Measurements from ENCODE around the gene NEK1.
"Not testable (repeated sequence)": the region's sequence is repeated elsewhere in the genome, so short reads cannot be mapped to it uniquely, and the experiment has no call there.

Gene NEK1

DNA sequence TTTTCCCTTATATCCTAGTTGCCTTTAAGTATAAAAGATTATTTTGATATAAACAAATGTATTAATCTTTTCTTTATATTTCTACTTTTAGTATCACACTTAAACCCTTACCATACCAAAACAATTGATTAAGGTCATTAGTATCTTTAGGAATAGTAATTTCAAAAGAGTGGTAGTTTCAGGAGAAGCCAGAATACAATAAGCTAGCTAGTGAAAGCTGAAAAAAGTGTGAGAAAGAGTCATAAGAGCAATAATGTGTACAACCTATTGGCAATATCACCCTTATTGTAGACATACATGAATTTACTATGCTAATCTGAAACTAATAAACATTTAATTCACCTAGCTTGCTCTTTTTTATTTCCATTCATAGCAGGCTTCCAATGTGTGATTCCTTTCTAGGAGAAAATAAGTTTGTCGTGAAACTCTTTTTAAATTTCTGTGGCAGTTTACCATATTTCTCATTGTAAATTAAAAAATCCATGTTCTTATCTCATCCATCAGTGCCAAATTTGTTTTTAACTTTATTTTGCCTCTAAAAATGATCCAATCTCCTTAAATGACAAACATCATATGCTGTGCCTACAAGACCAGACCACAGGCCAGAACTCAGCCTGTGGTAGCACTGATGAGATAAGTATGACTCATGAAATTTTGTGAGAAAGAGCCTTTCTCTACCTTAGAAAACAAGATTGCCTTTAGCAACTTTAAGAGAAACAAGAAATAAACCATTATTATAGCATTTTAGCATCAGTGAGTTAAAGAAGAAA lies 8.1 kb downstream of the NEK1 start:
- H3K4me3 ChIP-seq (ENCODE audit: low read depth, low read length): no peak overlapping the region

DNA sequence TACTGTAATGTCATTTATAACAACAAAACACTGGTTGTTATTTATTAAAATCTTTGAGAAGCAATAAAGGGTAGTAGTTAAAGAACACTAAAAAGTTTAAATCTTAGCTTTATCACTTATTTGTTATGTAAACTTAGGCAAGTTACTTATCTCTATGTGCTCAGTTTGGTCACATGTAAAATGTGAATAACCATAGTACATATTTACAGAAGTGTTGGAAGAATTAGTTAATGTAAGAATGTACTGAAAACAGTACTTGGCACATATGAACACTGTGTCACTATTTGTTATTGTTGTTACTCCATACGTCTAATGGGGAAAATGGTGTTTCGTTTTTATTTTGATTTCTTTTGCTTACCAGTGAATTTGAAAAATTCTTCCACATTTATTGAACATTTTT lies 9.1 kb downstream of the NEK1 start:
- no peak overlapping the region for H3K4me3 ChIP-seq (ENCODE audit: low read depth, low read length)

DNA sequence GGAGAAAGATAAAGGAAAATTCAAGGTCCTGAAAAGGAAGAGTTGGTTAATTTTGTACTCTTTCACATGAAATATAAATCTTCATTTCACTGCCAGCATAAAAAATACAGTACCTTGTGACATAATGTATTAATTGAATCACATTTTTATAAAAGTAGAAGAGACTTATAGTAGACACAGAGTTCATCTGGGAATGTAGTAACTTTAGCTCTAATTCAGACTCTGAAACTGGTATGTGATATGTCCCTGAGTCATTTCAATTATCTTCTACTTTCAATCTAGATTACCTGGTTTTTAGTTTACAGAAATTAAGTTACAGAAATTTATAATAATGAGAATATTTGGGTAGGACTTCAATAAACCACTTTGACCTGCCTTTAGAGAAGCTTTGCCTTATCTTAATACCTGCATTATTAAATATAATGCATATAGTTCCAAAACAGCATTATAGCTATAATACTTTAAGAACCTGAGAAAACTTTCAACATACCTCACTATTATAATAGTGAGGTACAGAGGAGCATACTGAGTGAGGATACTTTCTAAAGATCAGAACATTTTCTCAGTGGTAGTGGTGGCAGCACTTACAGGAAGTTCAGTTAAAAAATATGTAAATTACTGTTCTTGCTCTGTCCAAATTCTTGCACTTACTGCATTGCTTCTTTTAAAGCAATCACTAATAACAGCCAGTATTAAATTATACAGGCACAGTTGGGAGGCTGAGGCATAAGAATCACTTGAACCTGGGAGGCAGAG lies 11.2 kb downstream of the NEK1 start:
- H3K4me3 ChIP-seq (ENCODE audit: low read depth, low read length): no peak overlapping the region

DNA sequence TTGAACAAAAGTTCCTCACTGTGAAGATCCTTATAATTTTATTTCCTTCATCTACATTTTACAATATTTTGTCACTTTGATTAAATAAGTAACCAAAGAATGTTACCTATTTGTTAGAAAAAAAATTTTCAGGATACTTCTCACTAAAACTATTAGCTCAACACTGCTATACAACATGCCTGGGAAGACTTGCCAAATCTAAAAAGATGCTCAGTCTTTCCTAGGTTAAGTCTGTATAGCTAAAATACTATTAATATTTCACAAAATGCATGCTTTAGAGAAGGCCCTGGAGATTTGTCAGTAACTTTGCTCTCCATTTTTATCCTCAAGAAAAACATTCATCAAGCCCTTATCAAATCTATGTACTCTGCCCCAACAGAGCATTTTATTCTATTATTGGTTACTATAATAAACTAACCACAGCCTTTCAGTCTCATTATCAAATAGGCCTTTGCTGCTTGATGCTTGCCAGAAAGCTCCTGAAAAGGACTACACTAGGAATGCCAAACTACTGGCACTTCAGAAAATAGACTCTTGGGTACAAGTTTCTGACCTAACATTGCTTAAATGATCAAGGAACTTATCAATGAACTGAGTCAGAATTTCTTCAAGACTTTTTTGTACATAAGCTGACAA lies 17.7 kb downstream of the NEK1 start:
- no peak overlapping the region for H3K4me3 ChIP-seq (ENCODE audit: low read depth, low read length)

- no peak overlapping the region for H3K4me3 ChIP-seq (ENCODE audit: low read depth, low read length)
Observed at GRCh38 chr4:169593050-169593560, 19.3 kb downstream of the NEK1 start.

GRCh38 chr4:169583563-169583962 lies 28.8 kb downstream of the NEK1 start:
- H3K4me3 ChIP-seq (ENCODE audit: low read depth, low read length): no peak overlapping the region

DNA sequence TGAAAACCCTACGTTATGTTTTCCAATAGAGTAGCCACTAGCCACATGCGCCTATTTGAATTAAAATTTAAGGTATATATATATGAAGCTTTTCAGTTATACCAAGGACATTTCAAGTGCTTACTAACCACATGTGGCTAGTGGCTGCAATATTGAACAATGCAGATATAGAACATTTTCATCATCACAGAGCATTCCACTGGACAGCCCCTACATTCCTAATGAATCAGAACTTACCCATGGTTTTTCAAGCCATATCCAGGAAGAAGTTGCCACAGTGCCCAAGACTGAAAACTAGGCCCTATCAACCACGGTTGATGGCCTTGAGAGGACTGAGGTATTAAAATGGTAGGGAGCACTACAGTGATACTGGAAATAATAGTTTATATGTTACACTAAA lies 29.7 kb downstream of the NEK1 start:
- no peak overlapping the region for H3K4me3 ChIP-seq (ENCODE audit: low read depth, low read length)

DNA sequence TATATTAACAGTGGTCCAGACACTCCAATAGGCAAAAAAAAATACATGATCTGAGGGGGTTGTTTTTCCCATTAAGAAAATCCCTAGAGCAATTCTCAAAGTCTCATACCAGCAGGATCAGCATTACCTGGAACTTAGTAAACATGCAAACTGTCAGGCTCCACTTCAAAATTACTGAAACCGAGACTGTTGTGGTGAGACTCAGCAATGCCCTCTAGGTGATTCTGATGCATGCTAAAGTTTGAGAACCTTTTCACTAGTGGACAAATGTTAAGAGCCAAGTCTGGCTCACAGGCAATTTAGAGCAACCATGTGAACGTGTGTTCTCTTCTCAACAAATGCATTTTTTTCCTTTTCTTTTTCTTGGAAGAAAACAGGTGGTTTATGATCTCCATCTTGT lies 30.2 kb downstream of the NEK1 start:
- no peak overlapping the region for H3K4me3 ChIP-seq (ENCODE audit: low read depth, low read length)

DNA sequence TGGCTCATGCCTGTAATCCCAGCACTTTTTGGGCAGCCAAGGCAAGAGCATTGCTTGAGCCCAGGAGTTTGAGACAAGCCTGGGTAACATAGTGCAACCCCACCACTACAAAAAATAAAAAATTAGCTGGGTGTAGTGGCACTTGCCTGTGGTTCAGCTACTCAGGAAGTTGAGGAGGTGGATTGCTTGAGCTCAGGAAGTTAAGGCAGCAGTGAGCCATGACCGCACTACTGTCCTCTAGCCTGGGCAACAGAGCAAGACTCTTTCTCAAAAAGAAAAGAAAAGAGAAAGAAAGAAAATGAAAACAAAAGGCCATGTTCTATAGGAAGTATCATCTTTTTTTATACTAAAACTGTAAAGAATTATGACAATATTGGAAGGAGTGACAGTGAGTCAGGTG lies 38.5 kb downstream of the NEK1 start:
- H3K4me3 ChIP-seq (ENCODE audit: low read depth, low read length): no peak overlapping the region

DNA sequence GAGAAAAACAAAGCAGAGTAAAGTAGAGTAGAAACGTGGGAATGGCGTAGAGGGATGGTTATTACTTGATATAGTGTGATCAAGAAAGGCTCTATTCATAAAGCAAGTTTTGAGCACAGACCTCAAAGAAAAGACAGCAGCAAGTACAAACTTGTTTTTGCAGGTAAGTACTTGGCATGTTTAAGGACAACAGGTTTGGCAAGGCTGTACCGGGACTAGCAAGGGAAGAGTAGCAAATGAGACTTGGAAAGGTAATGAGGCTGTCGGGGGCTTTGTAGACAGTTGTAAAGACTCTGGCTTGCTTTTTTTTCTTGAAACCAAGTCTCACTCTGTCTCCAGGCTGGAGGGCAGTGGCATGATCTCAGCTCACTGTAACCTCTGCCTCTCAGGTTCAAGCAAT lies 40.9 kb downstream of the NEK1 start:
- H3K4me3 ChIP-seq (ENCODE audit: low read depth, low read length): no peak overlapping the region

- H3K4me3 ChIP-seq (ENCODE audit: low read depth, low read length): not testable (repeated sequence)
Observed at GRCh38 chr4:169571012-169571411, 41.4 kb downstream of the NEK1 start.

DNA sequence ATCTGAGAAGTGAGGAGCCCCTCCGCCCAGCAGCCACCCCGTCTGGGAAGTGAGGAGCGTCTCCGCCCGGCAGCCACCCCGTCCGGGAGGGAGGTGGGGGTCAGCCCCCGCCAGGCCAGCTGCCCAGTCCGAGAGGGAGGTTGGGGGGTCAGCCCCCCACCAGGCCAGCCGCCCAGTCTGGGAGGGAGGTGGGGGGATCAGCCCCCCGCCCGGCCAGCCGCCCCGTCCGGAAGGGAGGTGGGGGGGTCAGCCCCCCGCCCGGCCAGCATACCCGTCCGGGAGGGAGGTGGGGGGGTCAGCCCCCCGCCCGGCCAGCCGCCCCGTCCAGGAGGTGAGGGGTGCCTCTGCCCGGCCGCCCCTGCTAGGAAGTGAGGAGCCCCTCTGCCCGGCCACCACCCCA lies 42.1 kb downstream of the NEK1 start:
- not testable (repeated sequence) for H3K4me3 ChIP-seq (ENCODE audit: low read depth, low read length)

GRCh38 chr4:169569188-169569587 lies 43.2 kb downstream of the NEK1 start:
- H3K4me3 ChIP-seq (ENCODE audit: low read depth, low read length): not testable (repeated sequence)

DNA sequence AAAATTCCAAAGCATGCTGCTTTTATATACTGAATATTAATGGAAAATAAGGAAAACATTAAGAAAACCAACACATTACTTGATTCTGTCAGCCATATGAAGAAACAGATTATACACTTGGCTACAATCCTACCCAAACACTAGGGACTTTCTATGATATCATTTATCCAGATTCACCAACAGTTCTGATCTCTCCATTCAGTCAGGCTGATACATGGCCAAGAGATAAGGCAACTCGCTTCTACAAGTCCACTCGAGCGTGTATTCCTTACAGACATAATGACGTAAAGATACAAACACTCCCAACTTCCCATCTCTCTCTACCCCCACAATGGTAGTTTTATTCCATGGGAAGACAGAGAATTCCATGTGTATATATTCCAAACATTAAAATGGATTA lies 44.5 kb downstream of the NEK1 start:
- no peak overlapping the region for H3K4me3 ChIP-seq (ENCODE audit: low read depth, low read length)

GRCh38 chr4:169566021-169566818 lies 46.2 kb downstream of the NEK1 start:
- no peak overlapping the region for H3K4me3 ChIP-seq (ENCODE audit: low read depth, low read length)

GRCh38 chr4:169565606-169566005 lies 46.8 kb downstream of the NEK1 start:
- no peak overlapping the region for H3K4me3 ChIP-seq (ENCODE audit: low read depth, low read length)

DNA sequence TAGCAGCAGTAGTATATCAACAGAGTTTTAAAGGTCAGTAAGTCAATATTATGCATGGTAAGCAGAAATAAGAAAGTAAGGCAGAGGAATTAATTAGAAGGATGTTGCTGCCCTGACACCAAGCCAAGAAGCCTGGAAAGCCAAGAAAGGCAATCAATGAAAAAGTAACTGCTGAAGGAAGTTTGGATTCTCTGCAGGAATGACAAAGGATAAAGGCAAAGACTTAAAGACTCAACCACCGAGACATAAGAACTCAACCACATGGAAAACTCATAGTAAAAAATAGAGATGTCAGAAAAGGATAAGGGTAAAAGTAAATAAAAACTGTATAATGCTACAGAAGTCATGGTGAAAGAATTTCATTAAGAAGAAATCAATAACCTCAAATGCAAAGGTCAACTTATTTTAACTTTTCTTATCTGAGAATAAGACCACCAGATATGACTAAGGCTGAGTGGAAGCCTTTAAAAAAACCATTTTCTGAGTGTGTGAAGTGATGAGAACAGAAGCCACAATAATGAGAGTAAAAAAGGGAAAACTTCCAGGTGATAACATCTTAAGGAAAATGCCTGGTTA lies 55.2 kb downstream of the NEK1 start:
- no peak overlapping the region for H3K4me3 ChIP-seq (ENCODE audit: low read depth, low read length)

DNA sequence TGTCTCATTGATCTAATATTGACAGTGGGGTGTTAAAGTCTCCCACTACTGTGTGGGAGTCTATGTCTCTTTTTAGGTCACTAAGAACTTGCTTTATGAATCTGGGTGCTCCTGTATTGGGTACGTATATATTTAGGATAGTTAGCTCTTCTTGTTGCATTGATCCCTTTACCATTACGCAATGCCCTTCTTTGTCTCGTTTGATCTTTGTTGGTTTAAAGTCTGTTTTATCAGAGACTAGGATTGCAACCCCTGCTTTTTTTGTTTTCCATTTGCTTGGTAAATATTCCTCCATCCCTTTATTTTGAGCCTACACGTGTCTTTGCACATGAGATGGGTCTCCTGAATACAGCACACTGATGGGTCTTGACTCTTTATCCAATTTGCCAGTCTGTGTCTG lies 65.8 kb downstream of the NEK1 start:
- H3K4me3 ChIP-seq (ENCODE audit: low read depth, low read length): not testable (repeated sequence)

DNA sequence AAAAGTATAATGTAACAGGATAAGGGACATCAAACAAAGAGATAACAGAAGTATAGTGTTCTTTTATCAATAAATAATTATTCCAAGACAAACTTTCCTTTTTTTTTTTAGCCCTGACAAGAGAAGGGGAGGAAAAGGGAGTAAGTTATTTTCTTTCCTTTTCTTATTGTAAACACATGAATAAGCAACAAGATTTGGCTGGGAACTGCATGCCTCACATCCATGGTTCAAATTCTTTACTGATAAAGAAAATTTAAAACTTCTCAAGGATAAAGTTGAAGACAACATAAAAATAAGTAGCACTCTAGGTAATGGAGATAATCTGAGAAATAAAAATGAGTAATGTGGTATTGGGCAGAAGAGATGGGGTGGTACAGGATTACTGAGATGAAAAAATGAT lies 71.6 kb downstream of the NEK1 start:
- no peak overlapping the region for H3K4me3 ChIP-seq (ENCODE audit: low read depth, low read length)

DNA sequence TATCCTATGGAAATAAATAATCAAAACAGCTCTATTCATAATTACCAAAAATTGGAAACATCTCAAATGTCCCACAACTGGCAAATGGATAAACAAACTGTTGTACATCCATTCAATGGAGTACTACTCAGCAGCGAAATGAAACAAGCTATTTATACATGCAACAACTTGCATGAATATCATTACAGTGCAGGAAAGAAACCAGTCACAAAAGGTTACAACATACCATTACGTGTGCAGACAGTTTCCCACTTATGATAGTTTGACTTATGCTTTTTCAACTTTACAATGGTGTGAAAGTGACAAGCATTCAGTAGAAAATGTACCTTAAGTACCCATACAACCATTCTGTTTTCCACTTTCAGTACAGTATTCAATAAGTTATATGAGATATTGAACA lies 82.3 kb downstream of the NEK1 start:
- H3K4me3 ChIP-seq (ENCODE audit: low read depth, low read length): no peak overlapping the region

DNA sequence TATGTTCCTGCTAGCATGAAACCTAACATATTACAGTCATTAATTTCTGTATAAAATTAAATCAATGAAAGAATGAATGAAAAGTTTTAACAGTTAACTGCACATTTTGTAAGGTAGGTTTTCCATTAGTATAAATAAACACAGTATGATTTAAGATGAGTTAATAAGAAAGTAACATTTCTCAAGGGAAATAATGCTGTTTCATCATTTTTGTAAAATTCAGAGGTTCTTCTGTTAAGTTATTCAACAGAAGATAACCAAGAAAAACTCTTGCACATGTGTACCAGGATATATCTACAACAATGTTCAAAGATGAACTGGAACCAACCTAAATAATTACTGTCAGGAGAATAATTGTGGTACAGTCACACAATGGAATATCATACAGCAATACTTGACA lies 88.6 kb downstream of the NEK1 start:
- H3K4me3 ChIP-seq (ENCODE audit: low read depth, low read length): no peak overlapping the region

All from iPS-11a (cell line).